BLaER1 treated with 17β-estradiol and CSF1 and Interleukin-3, amounts not matched to agents 10 nM and 100 nM (cell line): Measurements from ENCODE around the gene LAGE3.

ENCODE experiments used
- H3K27ac ChIP-seq, 11 experiments: shearing (Covaris generic); formaldehyde crosslinking; 2 replicates each; pipeline ENCODE4 v1.8.1; 2022
- H3K27me3 ChIP-seq, 11 experiments: shearing (Covaris generic); formaldehyde crosslinking; 2 replicates each; pipeline ENCODE4 v1.8.1; 2022
- H3K36me3 ChIP-seq, 11 experiments: shearing (Covaris generic); formaldehyde crosslinking; 2 replicates each; pipeline ENCODE4 v1.8.1; 2022
- H3K4me1 ChIP-seq, 10 experiments: shearing (Covaris generic); formaldehyde crosslinking; 2 replicates each; pipeline ENCODE4 v1.8.1; 2022
- H3K4me2 ChIP-seq, 11 experiments: shearing (Covaris generic); formaldehyde crosslinking; 2 replicates each; pipeline ENCODE4 v1.8.1; 2022
- H3K4me3 ChIP-seq, 10 experiments: shearing (Covaris generic); formaldehyde crosslinking; 2 replicates each; pipeline ENCODE4 v1.8.1; 2022
- H3K9ac ChIP-seq, 11 experiments: shearing (Covaris generic); formaldehyde crosslinking; 2 replicates each; pipeline ENCODE4 v1.8.1; 2022
- H3K9me3 ChIP-seq, 11 experiments: shearing (Covaris generic); formaldehyde crosslinking; replicated peaks in 1 of 11; 2 replicates each; pipeline ENCODE4 v1.8.1; 2022
- H4K20me1 ChIP-seq, 11 experiments: shearing (Covaris generic); formaldehyde crosslinking; 2 replicates each; pipeline ENCODE4 v1.8.1; 2022
- Cebpa-rat ChIP-seq, 11 experiments: shearing (Covaris generic); IDR thresholded peaks; 2 replicates each; pipeline ENCODE4 v1.8.1; 2022

The LAGE3 gene

DNA sequence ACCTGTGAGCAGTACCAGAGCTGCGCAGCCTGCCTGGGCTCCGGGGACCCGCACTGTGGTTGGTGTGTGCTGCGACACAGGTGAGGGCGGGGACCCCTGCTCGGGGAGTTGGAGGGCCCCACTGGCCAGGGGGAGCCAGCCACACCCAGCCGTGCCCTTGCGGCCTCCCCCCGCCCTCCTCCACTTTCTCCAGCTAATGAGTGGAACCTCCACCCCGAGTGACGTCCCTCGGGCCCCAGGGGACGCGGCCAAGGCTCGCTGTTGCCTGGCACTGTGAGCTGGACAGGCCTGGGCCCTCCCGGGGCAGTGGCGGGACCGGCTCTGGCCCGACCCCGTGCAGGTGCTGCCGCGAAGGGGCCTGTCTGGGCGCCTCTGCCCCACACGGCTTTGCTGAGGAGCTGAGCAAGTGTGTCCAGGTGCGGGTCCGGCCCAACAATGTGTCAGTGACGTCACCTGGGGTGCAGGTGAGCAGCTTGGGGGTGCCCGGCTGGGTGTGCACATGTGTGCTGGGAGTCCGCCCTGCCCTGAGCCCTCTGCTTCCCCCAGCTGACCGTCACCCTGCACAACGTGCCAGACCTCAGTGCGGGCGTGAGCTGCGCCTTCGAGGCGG is 15.4 kb downstream of the LAGE3 start:
- Histone ChIP-seq H3K4me2 (no peak overlapping the region), H3K27ac (no peak overlapping the region), H3K9me3 (peaks cover 0 to 51% (median 32%) of the 10 kb centered on the region in 11 experiments; a peak in 13 of 22 replicates), H3K9ac (no peak overlapping the region), H3K4me1 (peaks cover 12 to 22% (median 14%) of the 10 kb centered on the region in 10 experiments; a peak in 19 of 20 replicates), H4K20me1 (peaks cover 37 to 91% (median 69%) of the 10 kb centered on the region in 11 experiments; a peak in 21 of 22 replicates), H3K4me3 (no peak overlapping the region), H3K36me3 (peaks cover 43 to 83% (median 77%) of the 10 kb centered on the region in 11 experiments), H3K27me3 (peaks cover 0 to 23% (median 0%) of the 10 kb centered on the region in 11 experiments; a peak in 5 of 22 replicates)
- TF ChIP-seq Cebpa-rat (IDR thresholded peaks at IDR 0.05) = no peak

DNA sequence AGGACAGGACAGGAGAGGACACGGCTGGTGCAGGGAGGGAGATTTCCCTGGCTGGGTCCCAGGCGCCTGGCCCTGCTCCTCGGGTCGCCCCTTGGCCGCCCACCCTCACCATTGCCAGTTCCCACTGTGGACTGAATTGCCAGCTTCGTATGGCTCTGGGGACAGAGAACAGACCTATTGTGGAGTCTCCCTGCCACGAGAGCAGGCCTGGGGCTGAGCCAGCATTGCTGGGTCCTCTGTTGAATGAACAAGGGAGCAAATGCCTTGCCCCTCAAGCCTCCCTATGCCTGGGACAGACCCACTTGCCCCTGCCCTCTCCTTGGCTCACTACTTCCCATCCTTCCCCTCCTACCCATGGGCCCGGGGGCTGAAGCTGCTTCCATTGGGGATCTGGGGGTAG is 16.7 kb downstream of the LAGE3 start:
- no peak overlapping the region for H3K4me3 ChIP-seq
- H3K36me3 ChIP-seq = peaks cover 41 to 70% (median 64%) of the 10 kb centered on the region in 11 experiments
- H3K4me1 ChIP-seq = peaks cover 12 to 22% (median 14%) of the 10 kb centered on the region in 10 experiments; a peak in 19 of 20 replicates
- TF ChIP-seq Cebpa-rat (IDR thresholded peaks at IDR 0.05) = no peak
- peaks cover 0 to 49% (median 29%) of the 10 kb centered on the region in 11 experiments; a peak in 13 of 22 replicates for H3K9me3 ChIP-seq
- no peak overlapping the region for H3K27ac ChIP-seq
- no peak overlapping the region for H3K4me2 ChIP-seq
- H3K27me3 ChIP-seq = peaks cover 0 to 23% (median 0%) of the 10 kb centered on the region in 11 experiments; a peak in 5 of 22 replicates
- H3K9ac ChIP-seq = no peak overlapping the region; a peak in 1 of 22 replicates
- H4K20me1 ChIP-seq = peaks cover 42 to 83% (median 71%) of the 10 kb centered on the region in 11 experiments; a peak in 21 of 22 replicates

DNA sequence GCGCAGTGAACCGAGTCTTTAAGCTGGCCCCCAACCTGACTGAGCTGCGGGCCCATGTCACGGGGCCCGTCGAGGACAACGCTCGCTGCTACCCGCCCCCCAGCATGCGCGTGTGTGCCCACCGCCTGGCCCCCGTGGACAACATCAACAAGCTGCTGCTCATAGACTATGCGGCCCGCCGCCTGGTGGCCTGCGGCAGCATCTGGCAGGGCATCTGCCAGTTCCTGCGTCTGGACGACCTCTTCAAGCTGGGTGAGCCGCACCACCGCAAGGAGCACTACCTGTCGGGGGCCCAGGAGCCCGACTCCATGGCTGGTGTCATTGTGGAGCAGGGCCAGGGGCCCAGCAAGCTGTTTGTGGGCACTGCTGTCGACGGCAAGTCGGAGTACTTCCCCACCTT is 18.8 kb downstream of the LAGE3 start:
- peak overlapping the region; percentile 87 to 94 (median 90) for H3K4me2 ChIP-seq
- peak overlapping the region; percentile 56 to 95 (median 76); a peak in 18 of 22 replicates for H3K9ac ChIP-seq
- TF ChIP-seq Cebpa-rat (IDR thresholded peaks at IDR 0.05) = no peak
- H3K27me3 ChIP-seq = peaks cover 0 to 28% (median 6%) of the 10 kb centered on the region in 11 experiments; a peak in 8 of 22 replicates
- H3K36me3 ChIP-seq = peaks cover 31 to 52% (median 45%) of the 10 kb centered on the region in 11 experiments
- peak overlapping the region in 6 of 10 experiments; percentile 78 to 87 (median 86); a peak in 10 of 20 replicates for H3K4me3 ChIP-seq
- peaks cover 0 to 46% (median 24%) of the 10 kb centered on the region in 11 experiments; a peak in 13 of 22 replicates for H3K9me3 ChIP-seq
- H4K20me1 ChIP-seq = peaks cover 42 to 67% (median 59%) of the 10 kb centered on the region in 11 experiments; a peak in 21 of 22 replicates
- H3K4me1 ChIP-seq = peaks cover 12 to 22% (median 14%) of the 10 kb centered on the region in 10 experiments; a peak in 19 of 20 replicates
- H3K27ac ChIP-seq = 0 out of 22 replicates have a peak overlapping the region, but pooled peaks of 1 of the 11 experiments have one; percentile 11

DNA sequence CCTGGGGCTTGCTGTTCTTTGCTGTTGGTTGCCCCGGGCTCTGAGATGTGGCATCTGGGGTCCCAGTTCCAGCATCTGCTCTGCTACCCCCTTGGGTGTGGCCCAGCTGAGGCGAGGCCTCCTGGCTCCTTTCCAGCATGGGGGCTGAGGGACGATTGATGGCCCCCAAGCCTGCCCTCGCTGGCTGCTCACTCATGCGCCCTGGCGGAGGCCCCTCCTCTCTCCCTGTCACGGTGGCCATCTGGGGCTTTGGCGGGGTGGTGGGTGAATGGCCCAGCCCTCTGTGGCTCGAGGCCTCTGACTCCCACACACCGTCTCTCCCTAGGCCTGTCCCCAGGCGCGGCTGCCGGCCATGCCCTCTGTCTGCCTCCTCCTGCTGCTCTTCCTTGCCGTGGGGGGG is 19.2 kb downstream of the LAGE3 start:
- no peak for TF ChIP-seq Cebpa-rat (IDR thresholded peaks at IDR 0.05)
- Histone ChIP-seq H3K27ac (peak overlapping the region in 4 of 11 experiments; percentile 11 to 28 (median 22); a peak in 7 of 22 replicates), H3K4me2 (peak overlapping the region; percentile 87 to 94 (median 90)), H3K9me3 (peaks cover 0 to 48% (median 22%) of the 10 kb centered on the region in 11 experiments; a peak in 13 of 22 replicates), H3K36me3 (peaks cover 27 to 47% (median 40%) of the 10 kb centered on the region in 11 experiments), H3K4me1 (peaks cover 12 to 22% (median 14%) of the 10 kb centered on the region in 10 experiments; a peak in 19 of 20 replicates), H4K20me1 (peaks cover 41 to 67% (median 54%) of the 10 kb centered on the region in 11 experiments; a peak in 21 of 22 replicates), H3K27me3 (peaks cover 1 to 28% (median 8%) of the 10 kb centered on the region in 11 experiments; a peak in 14 of 22 replicates), H3K9ac (peak overlapping the region; percentile 56 to 95 (median 76)), H3K4me3 (peak overlapping the region; percentile 78 to 87 (median 83); a peak in 19 of 20 replicates)

DNA sequence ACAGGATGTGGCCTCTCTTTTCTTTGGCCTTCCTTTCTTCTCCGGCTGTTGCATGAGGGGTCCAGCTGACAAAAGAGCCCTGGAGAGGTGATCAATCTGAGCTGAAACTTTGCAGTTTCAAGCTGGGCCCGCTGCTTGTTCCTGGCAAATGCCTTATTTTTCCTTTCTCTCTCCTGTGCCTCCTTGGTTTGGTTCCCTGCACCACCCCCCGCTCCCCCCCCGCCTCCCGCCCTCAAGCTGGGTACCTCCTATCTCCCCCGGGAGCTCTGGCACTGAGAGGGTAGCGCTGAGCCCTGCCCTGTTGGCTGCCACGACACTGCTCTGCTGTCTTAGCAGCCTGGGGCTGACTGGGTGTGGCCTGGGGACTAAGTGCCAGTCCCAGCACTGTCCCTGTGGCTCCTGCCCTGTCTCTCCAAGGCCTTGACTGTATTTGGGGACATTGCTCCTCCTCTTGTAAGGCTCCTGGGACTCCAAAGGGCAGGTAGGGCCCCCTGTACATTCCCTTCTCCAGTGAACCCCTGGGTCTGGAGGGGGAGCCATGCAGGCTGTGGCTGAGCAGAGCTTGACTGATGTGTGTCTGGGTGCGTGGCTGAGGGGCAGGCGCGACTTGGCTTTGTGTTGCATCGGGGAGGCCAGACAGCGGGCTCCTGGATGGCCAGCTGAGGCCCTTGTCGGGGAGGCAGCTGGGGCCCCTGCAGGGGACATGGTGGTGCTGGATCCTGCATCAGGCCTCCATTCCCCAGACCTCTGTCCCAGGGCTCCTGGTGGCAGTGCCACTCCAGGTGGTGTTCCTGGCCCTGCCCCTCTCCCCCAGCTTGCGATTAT is 19.9 kb downstream of the LAGE3 start:
- H3K36me3 ChIP-seq = peaks cover 20 to 40% (median 34%) of the 10 kb centered on the region in 11 experiments; a peak in 21 of 22 replicates
- peak overlapping the region; percentile 87 to 94 (median 90) for H3K4me2 ChIP-seq
- peak overlapping the region; percentile 86 to 96 (median 92) for H3K9ac ChIP-seq
- peak overlapping the region; percentile 85 to 95 (median 91); a peak in 17 of 22 replicates for H3K27ac ChIP-seq
- peaks cover 6 to 31% (median 13%) of the 10 kb centered on the region in 11 experiments; a peak in 15 of 22 replicates for H3K27me3 ChIP-seq
- peaks cover 12 to 22% (median 14%) of the 10 kb centered on the region in 10 experiments; a peak in 19 of 20 replicates for H3K4me1 ChIP-seq
- no peak for TF ChIP-seq Cebpa-rat (IDR thresholded peaks at IDR 0.05)
- peaks cover 40 to 62% (median 48%) of the 10 kb centered on the region in 11 experiments; a peak in 21 of 22 replicates for H4K20me1 ChIP-seq
- peak overlapping the region; percentile 78 to 87 (median 83) for H3K4me3 ChIP-seq
- H3K9me3 ChIP-seq = peaks cover 0 to 48% (median 15%) of the 10 kb centered on the region in 11 experiments; a peak in 13 of 22 replicates

DNA sequence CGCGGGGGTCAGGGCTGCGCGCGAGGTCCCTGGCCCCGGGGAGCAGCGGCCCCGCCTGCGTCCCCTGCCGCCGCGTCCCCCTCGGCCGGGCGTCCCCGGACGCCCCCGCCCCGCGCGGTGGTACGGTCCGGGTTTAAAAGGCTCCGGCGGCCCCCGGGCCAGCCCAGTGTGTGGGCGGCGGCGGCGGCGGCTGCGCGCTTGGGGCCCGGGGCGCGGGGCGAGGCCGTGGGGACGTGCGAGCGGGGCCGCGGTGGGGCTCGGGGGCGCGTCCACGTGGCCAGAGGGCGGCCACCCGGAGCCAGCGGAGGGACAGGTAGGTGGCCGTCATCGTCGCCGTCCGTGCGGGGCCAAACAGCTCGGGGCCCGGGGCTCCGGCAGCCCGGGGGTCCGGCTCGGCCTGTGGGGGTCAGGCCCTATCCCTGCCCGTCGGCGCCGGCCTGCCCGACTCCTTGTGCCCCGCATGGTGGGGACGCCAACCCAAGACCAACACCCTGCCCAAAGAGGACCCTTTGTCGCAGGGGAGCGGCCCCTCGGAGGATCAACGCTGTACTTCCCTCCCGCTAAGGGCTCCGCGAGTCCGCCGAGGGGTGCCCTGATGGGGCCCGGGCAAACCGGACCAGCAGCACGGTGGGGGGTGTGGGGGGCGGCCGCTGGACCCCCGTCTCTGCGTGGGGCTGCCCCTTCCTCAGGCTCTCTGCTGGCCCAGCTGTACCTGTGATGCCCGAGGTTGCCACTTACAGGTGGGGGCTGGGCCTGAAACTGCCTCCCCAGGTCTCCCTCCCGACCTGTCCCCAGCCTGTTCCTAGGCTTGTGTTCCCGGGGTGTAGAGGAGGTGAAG is 20.7 kb downstream of the LAGE3 start, which contains the start of gene PLXNA3:
Gene PLXNA3, plus strand, starts transcription at position 166 of the 838 bp plus-strand sequence. CDS start 1,903 bp downstream, outside the sequence.
- H4K20me1 ChIP-seq = peaks cover 39 to 54% (median 41%) of the 10 kb centered on the region in 11 experiments; a peak in 21 of 22 replicates
- peaks cover 0 to 48% (median 14%) of the 10 kb centered on the region in 11 experiments; a peak in 13 of 22 replicates for H3K9me3 ChIP-seq
- peaks cover 19 to 33% (median 27%) of the 10 kb centered on the region in 11 experiments; a peak in 20 of 22 replicates for H3K36me3 ChIP-seq
- H3K4me3 ChIP-seq = peak within 1 kb of the TSS; percentile 78 to 87 (median 83)
- no peak for TF ChIP-seq Cebpa-rat (IDR thresholded peaks at IDR 0.05)
- peaks cover 12 to 22% (median 14%) of the 10 kb centered on the region in 10 experiments; a peak in 19 of 20 replicates for H3K4me1 ChIP-seq
- H3K4me2 ChIP-seq = peak within 1 kb of the TSS; percentile 87 to 94 (median 90)
- peak within 1 kb of the TSS; percentile 86 to 96 (median 92) for H3K9ac ChIP-seq
- H3K27me3 ChIP-seq = peaks cover 6 to 39% (median 15%) of the 10 kb centered on the region in 11 experiments; a peak in 16 of 22 replicates
- H3K27ac ChIP-seq = peak within 1 kb of the TSS; percentile 85 to 95 (median 91)

DNA sequence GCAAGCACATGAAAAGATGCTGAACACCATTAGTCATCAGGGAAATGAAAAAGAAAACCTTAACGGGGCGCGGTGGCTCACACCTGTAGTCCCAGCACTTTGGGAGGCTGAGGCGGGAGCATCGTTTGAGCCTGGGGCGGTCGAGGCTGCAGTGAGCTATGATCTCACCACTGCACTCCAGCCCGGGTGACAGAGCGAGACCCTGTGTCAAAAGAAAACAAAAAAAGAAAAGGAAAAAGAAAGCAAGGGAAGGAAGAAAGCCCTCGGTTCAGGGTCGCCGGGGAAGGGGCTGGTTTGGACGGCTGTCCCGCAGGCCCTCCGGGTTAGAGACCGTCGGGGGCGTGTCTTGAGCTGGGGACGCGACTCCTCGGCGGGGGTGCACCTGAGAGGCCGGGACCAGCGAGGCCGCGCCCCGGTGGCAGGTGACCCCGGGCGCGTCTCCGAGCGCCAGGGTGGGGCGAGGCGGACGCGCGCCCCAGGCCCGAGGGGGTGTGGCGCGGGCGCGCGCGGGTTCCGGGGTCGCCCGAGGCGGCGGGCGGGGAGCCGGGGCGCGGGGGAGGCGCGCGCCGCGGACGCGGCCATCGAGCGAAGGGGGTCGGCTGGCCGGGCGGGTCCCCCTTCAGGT is 21.5 kb downstream of the LAGE3 start:
- Histone ChIP-seq H3K4me3 (peak overlapping the region; percentile 78 to 87 (median 83)), H3K27ac (peak overlapping the region; percentile 85 to 95 (median 91)), H3K4me1 (peaks cover 12 to 22% (median 14%) of the 10 kb centered on the region in 10 experiments; a peak in 19 of 20 replicates), H3K9me3 (peaks cover 0 to 48% (median 14%) of the 10 kb centered on the region in 11 experiments; a peak in 13 of 22 replicates), H3K27me3 (peaks cover 6 to 41% (median 21%) of the 10 kb centered on the region in 11 experiments; a peak in 16 of 22 replicates), H3K9ac (peak overlapping the region; percentile 86 to 96 (median 92)), H3K4me2 (peak overlapping the region; percentile 46 to 92 (median 75)), H4K20me1 (peaks cover 33 to 47% (median 36%) of the 10 kb centered on the region in 11 experiments; a peak in 21 of 22 replicates), H3K36me3 (peaks cover 15 to 32% (median 23%) of the 10 kb centered on the region in 11 experiments; a peak in 20 of 22 replicates)
- TF ChIP-seq Cebpa-rat (IDR thresholded peaks at IDR 0.05) = no peak
